WTC11 (cell line): ENCODE data around the gene AKAP13. TPM values are rescaled to one million over a fixed set of nuclear protein-coding genes. Genes with fewer than 3 reads are reported as not detected.

Experiments
- ATAC-seq: fragments of 200-7000 bp; cut with Tn5 transposase; 2 replicates; pipeline ENCODE4 v1.10.0; 2021; ENCODE audit warnings: mild to moderate bottlenecking, moderate library complexity
- CTCF ChIA-PET: fragments of 300-600 bp; sonication (Branson Sonifier 250); formaldehyde crosslinking; loops from one replicate; lab custom pipeline; 2021; ENCODE audit warnings: antibody characterized with exemption; lab: Charles Lee
- POLR2A ChIA-PET: fragments of 350-600 bp; sonication (Branson Sonifier 250); formaldehyde crosslinking; loops from one replicate; lab custom pipeline; 2021; ENCODE audit warnings: antibody characterized with exemption; lab: Charles Lee
- DNase-seq: peaks from one replicate; pipeline ENCODE4 v3.0.0; 2021; ENCODE audit warnings: low spot score
- H3K27ac Mint-ChIP-seq: 2 replicates; pipeline ENCODE4 v1.8.0; 2021; ENCODE audit warnings: mixed read lengths
- H3K27me3 Mint-ChIP-seq: 2 replicates; pipeline ENCODE4 v1.8.0; 2021; ENCODE audit warnings: low read depth, mild to moderate bottlenecking, moderate library complexity, mixed read lengths
- H3K36me3 Mint-ChIP-seq: 2 replicates; pipeline ENCODE4 v1.8.0; 2021; ENCODE audit warnings: mixed read lengths
- H3K4me1 Mint-ChIP-seq: 2 replicates; pipeline ENCODE4 v1.8.0; 2022; ENCODE audit warnings: mixed read lengths
- H3K4me3 Mint-ChIP-seq: 2 replicates; pipeline ENCODE4 v1.8.0; 2021; ENCODE audit warnings: mild to moderate bottlenecking, moderate library complexity, mixed read lengths
- H3K9me3 Mint-ChIP-seq: 2 replicates; pipeline ENCODE4 v1.8.0; 2021; ENCODE audit warnings: mixed read lengths
- AFF4 ChIP-seq: sonication (generic); formaldehyde crosslinking; IDR thresholded peaks from 2 replicates; pipeline ENCODE4 v1.8.1; 2023; ENCODE audit warnings: mild to moderate bottlenecking, missing genetic modification reagents, borderline replicate concordance
- ATF1 ChIP-seq: sonication (generic); formaldehyde crosslinking; IDR thresholded peaks from 2 replicates; pipeline ENCODE4 v1.8.1; 2023; ENCODE audit warnings: mild to moderate bottlenecking, moderate library complexity, missing genetic modification reagents
- ATF3 ChIP-seq: sonication (generic); formaldehyde crosslinking; conservative IDR thresholded peaks from 2 replicates; pipeline ENCODE4 v1.8.1; 2022; ENCODE audit warnings: mild to moderate bottlenecking, missing genetic modification reagents
- ELF4 ChIP-seq: sonication (generic); formaldehyde crosslinking; IDR thresholded peaks from 2 replicates; pipeline ENCODE4 v1.8.1; 2022; ENCODE audit warnings: low read depth, mild to moderate bottlenecking, moderate library complexity, missing genetic modification reagents
- GABPB1 ChIP-seq: sonication (generic); formaldehyde crosslinking; IDR thresholded peaks from 2 replicates; pipeline ENCODE4 v1.8.1; 2023; ENCODE audit warnings: mild to moderate bottlenecking, missing genetic modification reagents
- GTF2I ChIP-seq: fragments of 250-450 bp; sonication (Bioruptor Pico); conservative IDR thresholded peaks from 2 replicates; pipeline ENCODE4 v1.4.0; 2021; ENCODE audit warnings: mild to moderate bottlenecking
- HMGA2 ChIP-seq: fragments of 250-450 bp; sonication (Bioruptor Pico); IDR thresholded peaks from 2 replicates; pipeline ENCODE4 v1.4.0; 2021; ENCODE audit warnings: mild to moderate bottlenecking, moderate library complexity
- JUN ChIP-seq: sonication (generic); formaldehyde crosslinking; IDR thresholded peaks from 2 replicates; pipeline ENCODE4 v1.8.0; 2023; ENCODE audit warnings: mild to moderate bottlenecking, missing genetic modification reagents
- MYBL2 ChIP-seq: sonication (generic); formaldehyde crosslinking; IDR thresholded peaks from 2 replicates; pipeline ENCODE4 v1.8.1; 2023; ENCODE audit warnings: mild to moderate bottlenecking, moderate library complexity, missing genetic modification reagents
- NR1H2 ChIP-seq: sonication (generic); formaldehyde crosslinking; IDR thresholded peaks from 2 replicates; pipeline ENCODE4 v1.9.0; 2021; ENCODE audit warnings: mild to moderate bottlenecking, moderate library complexity, missing genetic modification reagents
- NR3C1 ChIP-seq: sonication (generic); formaldehyde crosslinking; conservative IDR thresholded peaks from 2 replicates; pipeline ENCODE4 v1.8.1; 2023; ENCODE audit warnings: low read depth, mild to moderate bottlenecking, missing genetic modification reagents
- SMAD4 ChIP-seq: sonication (generic); formaldehyde crosslinking; IDR thresholded peaks from 2 replicates; pipeline ENCODE4 v1.8.0; 2022; ENCODE audit warnings: mild to moderate bottlenecking, missing genetic modification reagents
- SP1 ChIP-seq: sonication (generic); formaldehyde crosslinking; conservative IDR thresholded peaks from 2 replicates; pipeline ENCODE4 v1.8.1; 2022; ENCODE audit warnings: missing genetic modification reagents
- TEAD1 ChIP-seq: sonication (generic); formaldehyde crosslinking; IDR thresholded peaks from 2 replicates; pipeline ENCODE4 v1.8.0; 2022; ENCODE audit warnings: mild to moderate bottlenecking, missing genetic modification reagents
- ZBTB21 ChIP-seq: sonication (generic); formaldehyde crosslinking; IDR thresholded peaks from 2 replicates; pipeline ENCODE4 v1.8.1; 2023; ENCODE audit warnings: mild to moderate bottlenecking, missing genetic modification reagents, borderline replicate concordance
- total RNA-seq: library from RNA; stranded (reverse); gene quantifications from 3 replicates; pipeline ENCODE4 v1.2.3, GENCODE V29; 2021
- TF ChIP-seq, protein P1 (sequence below): fragments of 250-450 bp; sonication (Bioruptor Pico); IDR thresholded peaks from 2 replicates; pipeline ENCODE4 v1.8.0; 2021; ENCODE audit warnings: mild to moderate bottlenecking
- TF ChIP-seq, protein P2 (sequence below): fragments of 250-450 bp; sonication (Bioruptor Pico); IDR thresholded peaks from 2 replicates; pipeline ENCODE4 v1.9.0; 2021; ENCODE audit warnings: moderate library complexity, mild to moderate bottlenecking, inconsistent platforms, borderline replicate concordance
- TF ChIP-seq, protein P3 (sequence below): sonication (generic); formaldehyde crosslinking; IDR thresholded peaks from 2 replicates; pipeline ENCODE4 v1.8.0; 2022; ENCODE audit warnings: mild to moderate bottlenecking, missing genetic modification reagents

AKAP13 gene
- total RNA-seq, 1 experiment from 2014 or later = 50.3 TPM

DNA sequence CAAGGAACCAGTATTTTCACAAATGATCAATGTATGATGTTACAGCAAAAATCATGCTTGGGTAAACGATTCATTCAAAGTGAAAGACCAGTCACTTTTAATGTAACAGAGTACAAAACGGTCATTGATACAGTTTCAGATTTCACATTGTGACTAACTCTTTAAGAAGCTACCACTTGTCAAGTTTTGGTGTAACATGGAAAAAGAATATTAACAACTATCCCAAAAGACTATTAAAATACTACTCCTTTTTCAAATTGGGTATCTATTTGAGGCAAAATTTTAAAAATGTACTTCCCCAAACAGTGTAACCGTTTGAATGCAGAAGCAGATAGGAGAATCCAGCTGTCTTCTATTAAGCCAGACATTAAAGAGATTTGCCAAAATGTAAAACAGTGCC is 31.7 kb downstream of the AKAP13 start (continued):
- TF ChIP-seq, protein P1, sequence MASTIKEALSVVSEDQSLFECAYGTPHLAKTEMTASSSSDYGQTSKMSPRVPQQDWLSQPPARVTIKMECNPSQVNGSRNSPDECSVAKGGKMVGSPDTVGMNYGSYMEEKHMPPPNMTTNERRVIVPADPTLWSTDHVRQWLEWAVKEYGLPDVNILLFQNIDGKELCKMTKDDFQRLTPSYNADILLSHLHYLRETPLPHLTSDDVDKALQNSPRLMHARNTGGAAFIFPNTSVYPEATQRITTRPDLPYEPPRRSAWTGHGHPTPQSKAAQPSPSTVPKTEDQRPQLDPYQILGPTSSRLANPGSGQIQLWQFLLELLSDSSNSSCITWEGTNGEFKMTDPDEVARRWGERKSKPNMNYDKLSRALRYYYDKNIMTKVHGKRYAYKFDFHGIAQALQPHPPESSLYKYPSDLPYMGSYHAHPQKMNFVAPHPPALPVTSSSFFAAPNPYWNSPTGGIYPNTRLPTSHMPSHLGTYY = no peak
- TF ChIP-seq GTF2I (CRISPR knock-in tag) (no peak), TEAD1 (CRISPR knock-in tag) (no peak), SP1 (no peak), HMGA2 (CRISPR knock-in tag) (no peak), AFF4 (CRISPR knock-in tag) (no peak), ELF4 (CRISPR knock-in tag) (no peak)
- TF ChIP-seq, protein P2, sequence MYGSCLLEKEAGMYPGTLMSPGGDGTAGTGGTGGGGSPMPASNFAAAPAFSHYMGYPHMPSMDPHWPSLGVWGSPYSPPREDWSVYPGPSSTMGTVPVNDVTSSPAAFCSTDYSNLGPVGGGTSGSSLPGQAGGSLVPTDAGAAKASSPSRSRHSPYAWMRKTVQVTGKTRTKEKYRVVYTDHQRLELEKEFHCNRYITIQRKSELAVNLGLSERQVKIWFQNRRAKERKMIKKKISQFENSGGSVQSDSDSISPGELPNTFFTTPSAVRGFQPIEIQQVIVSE (CRISPR knock-in tag) = no peak
- TF ChIP-seq, protein P3, sequence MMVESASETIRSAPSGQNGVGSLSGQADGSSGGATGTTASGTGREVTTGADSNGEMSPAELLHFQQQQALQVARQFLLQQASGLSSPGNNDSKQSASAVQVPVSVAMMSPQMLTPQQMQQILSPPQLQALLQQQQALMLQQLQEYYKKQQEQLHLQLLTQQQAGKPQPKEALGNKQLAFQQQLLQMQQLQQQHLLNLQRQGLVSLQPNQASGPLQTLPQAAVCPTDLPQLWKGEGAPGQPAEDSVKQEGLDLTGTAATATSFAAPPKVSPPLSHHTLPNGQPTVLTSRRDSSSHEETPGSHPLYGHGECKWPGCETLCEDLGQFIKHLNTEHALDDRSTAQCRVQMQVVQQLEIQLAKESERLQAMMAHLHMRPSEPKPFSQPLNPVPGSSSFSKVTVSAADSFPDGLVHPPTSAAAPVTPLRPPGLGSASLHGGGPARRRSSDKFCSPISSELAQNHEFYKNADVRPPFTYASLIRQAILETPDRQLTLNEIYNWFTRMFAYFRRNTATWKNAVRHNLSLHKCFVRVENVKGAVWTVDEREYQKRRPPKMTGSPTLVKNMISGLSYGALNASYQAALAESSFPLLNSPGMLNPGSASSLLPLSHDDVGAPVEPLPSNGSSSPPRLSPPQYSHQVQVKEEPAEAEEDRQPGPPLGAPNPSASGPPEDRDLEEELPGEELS = no peak

- CTCF ChIA-PET = interaction anchor here (0.9 to 2.6 kb wide), 2 partner anchors 10 to 82 kb away, joined by 3 to 12 read pairs; no protein-coding TSS in a partner anchor
- Mint-ChIP-seq H3K4me1 (peaks cover 30% of the 10 kb centered on the region), H3K27me3 (no peaks in the 10 kb centered on the region), H3K9me3 (peaks cover 3% of the 10 kb centered on the region; the same call in 1 of the 2 replicates), H3K27ac (peak overlapping the region; percentile 64; the same call in 1 of the 2 replicates), H3K36me3 (no peaks in the 10 kb centered on the region), H3K4me3 (no peak overlapping the region)
- ATAC-seq = peak; percentile 73
- DNase-seq = no peak
- TF ChIP-seq ATF1 = no peak
- TF ChIP-seq SMAD4 (CRISPR knock-in tag) = no peak
- no peak for TF ChIP-seq NR1H2 (CRISPR knock-in tag)
- TF ChIP-seq GABPB1 (CRISPR knock-in tag) = peak; percentile 82
- POLR2A ChIA-PET = no interaction called here
These were observed 32.8 kb downstream of the AKAP13 start for GRCh38 chr15:85412956-85413854.

DNA sequence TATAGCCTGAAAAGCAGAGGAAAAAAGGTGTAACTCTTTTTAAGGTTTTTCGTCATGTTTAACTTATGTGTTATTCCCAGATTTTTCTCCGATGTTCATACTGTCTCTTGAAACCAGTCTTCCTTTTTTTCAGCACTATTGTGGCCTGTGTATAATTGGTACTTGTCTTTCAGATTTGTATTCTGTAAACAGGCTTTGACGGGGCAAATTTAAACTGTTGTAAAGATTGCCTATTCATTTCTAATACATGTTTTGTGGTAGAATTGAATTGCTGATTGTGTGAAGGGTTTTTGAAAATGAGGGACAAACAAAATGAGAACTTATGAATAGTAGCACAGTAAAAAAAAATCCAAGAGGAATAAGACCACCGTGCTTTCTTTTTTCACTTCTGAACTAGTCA is 33.6 kb downstream of the AKAP13 start:
- no peak for ATAC-seq

More for the DNA sequence above, 33.6 kb downstream of the AKAP13 start:
- CTCF ChIA-PET = interaction anchor here (1.0 to 1.2 kb wide), 2 partner anchors 83 to 117 kb away, joined by 3 to 4 read pairs; no protein-coding TSS in a partner anchor
- TF ChIP-seq JUN (no peak), MYBL2 (CRISPR knock-in tag) (no peak), ATF3 (no peak), NR3C1 (CRISPR knock-in tag) (no peak), ZBTB21 (CRISPR knock-in tag) (no peak)
- H3K27ac Mint-ChIP-seq = no peak overlapping the region
- no peaks in the 10 kb centered on the region for H3K9me3 Mint-ChIP-seq
- POLR2A ChIA-PET = no interaction called here
- H3K36me3 Mint-ChIP-seq = no peaks in the 10 kb centered on the region
- no peaks in the 10 kb centered on the region for H3K27me3 Mint-ChIP-seq
- no peak overlapping the region for H3K4me3 Mint-ChIP-seq
- no peak for DNase-seq
- peaks cover 30% of the 10 kb centered on the region for H3K4me1 Mint-ChIP-seq
